Activated T-cell treated with anti-CD3 and anti-CD28 coated beads, Interleukin-2, amount 50 U/mL, for 4 hours (primary cell): Measurements from ENCODE around the gene UBE2E2. TPM values are rescaled to one million over a fixed set of nuclear protein-coding genes. Genes with fewer than 3 reads are reported as not detected.
"Not testable (repeated sequence)": the region's sequence is repeated elsewhere in the genome, so short reads cannot be mapped to it uniquely, and the experiment has no call there.

Experiments used
- ATAC-seq, 2 donors: fragments of 200-7000 bp; cut with Tn5 transposase; one replicate each; pipeline ENCODE4 v1.10.0; 2021
- DNase-seq: peaks from one replicate; pipeline ENCODE4 v3.0.0-alpha.2; 2020
- H3K27me3 Mint-ChIP-seq: one replicate; pipeline ENCODE4 v1.8.0; 2021; ENCODE audit warnings: low read depth, mixed read lengths
- H3K36me3 Mint-ChIP-seq: one replicate; pipeline ENCODE4 v1.8.0; 2022; ENCODE audit warnings: mixed read lengths; ENCODE audit not compliant: insufficient read depth
- H3K4me1 Mint-ChIP-seq: one replicate; pipeline ENCODE4 v1.8.0; 2021; ENCODE audit warnings: low read depth, mixed read lengths
- H3K4me3 Mint-ChIP-seq: one replicate; pipeline ENCODE4 v1.8.0; 2021; ENCODE audit warnings: mild to moderate bottlenecking, moderate library complexity, mixed read lengths
- H3K9me3 Mint-ChIP-seq: one replicate; pipeline ENCODE4 v1.8.0; 2021; ENCODE audit warnings: mixed read lengths
- total RNA-seq, 3 donors: library from RNA; stranded (reverse); gene quantifications; one replicate each; pipeline ENCODE4 v1.2.1, GENCODE V29; 2021

UBE2E2 gene
- total RNA-seq, 3 donors from 2014 or later = 8.7 to 11.5 (median 10.4) TPM

- Mint-ChIP-seq H3K4me1 (no peaks in the 10 kb centered on the region), H3K9me3 (peaks cover 7% of the 10 kb centered on the region), H3K4me3 (no peak overlapping the region), H3K36me3 (peaks cover 4% of the 10 kb centered on the region), H3K27me3 (no peaks in the 10 kb centered on the region)
- ATAC-seq (no peak), DNase-seq (no peak)
Observed at GRCh38 chr3:23594894-23595670, 392.0 kb downstream of the UBE2E2 start.

- H3K36me3 Mint-ChIP-seq = peaks cover 4% of the 10 kb centered on the region
- H3K9me3 Mint-ChIP-seq = peaks cover 7% of the 10 kb centered on the region
- H3K27me3 Mint-ChIP-seq = no peaks in the 10 kb centered on the region
- DNase-seq = no peak
- H3K4me1 Mint-ChIP-seq = no peaks in the 10 kb centered on the region
- H3K4me3 Mint-ChIP-seq = no peak overlapping the region
- no peak for ATAC-seq
Observed at GRCh38 chr3:23595851-23596250, 392.7 kb downstream of the UBE2E2 start.

GRCh38 chr3:23600167-23600871 is 397.2 kb downstream of the UBE2E2 start:
- peaks cover 7% of the 10 kb centered on the region for H3K9me3 Mint-ChIP-seq
- H3K36me3 Mint-ChIP-seq = peaks cover 4% of the 10 kb centered on the region
- ATAC-seq (no peak), DNase-seq (no peak)
- no peak overlapping the region for H3K4me3 Mint-ChIP-seq
- H3K4me1 Mint-ChIP-seq = no peaks in the 10 kb centered on the region
- no peaks in the 10 kb centered on the region for H3K27me3 Mint-ChIP-seq

DNA sequence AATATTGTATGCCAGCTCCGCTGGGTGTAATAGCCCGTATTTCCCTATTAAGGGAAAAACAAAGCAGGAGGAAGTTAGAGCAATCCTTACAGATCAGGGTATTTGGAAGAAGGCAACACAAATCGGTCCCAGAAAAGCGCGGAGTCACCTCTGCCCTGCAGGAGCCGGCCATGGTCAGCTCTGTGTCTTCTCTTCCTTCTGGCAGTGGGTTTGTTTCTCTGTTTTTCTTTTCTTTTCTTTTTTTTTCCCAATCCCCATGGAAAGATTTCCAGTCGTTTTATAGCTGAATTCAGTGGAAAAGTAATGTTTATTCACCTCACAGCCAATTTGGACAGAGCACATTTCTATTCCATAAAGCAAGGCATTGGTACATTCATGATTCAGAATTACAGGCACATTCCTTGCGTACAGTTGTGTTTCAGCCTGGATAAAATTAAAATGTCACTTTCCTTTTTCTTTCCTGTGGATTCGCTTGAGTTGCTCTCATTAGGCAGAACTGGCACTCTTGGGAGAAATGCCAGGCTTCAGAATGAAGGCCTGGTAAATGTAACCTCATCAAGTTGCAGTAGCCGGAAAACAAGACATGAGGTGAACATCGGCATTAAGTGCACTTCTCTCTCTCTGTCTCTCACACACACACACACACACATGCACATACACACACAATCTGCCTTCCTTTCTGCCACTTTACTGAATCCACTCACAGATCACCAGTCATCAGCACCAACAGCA is 398.1 kb downstream of the UBE2E2 start:
- H3K4me1 Mint-ChIP-seq = no peaks in the 10 kb centered on the region
- ATAC-seq (no peak), DNase-seq (no peak)
- H3K36me3 Mint-ChIP-seq = peaks cover 3% of the 10 kb centered on the region
- peaks cover 6% of the 10 kb centered on the region for H3K9me3 Mint-ChIP-seq
- no peaks in the 10 kb centered on the region for H3K27me3 Mint-ChIP-seq
- H3K4me3 Mint-ChIP-seq = no peak overlapping the region

GRCh38 chr3:23602971-23603370 is 399.8 kb downstream of the UBE2E2 start:
- H3K27me3 Mint-ChIP-seq = no peaks in the 10 kb centered on the region
- no peaks in the 10 kb centered on the region for H3K4me1 Mint-ChIP-seq
- no peaks in the 10 kb centered on the region for H3K9me3 Mint-ChIP-seq
- no peak for ATAC-seq
- H3K36me3 Mint-ChIP-seq = no peaks in the 10 kb centered on the region
- no peak for DNase-seq
- no peak overlapping the region for H3K4me3 Mint-ChIP-seq

DNA sequence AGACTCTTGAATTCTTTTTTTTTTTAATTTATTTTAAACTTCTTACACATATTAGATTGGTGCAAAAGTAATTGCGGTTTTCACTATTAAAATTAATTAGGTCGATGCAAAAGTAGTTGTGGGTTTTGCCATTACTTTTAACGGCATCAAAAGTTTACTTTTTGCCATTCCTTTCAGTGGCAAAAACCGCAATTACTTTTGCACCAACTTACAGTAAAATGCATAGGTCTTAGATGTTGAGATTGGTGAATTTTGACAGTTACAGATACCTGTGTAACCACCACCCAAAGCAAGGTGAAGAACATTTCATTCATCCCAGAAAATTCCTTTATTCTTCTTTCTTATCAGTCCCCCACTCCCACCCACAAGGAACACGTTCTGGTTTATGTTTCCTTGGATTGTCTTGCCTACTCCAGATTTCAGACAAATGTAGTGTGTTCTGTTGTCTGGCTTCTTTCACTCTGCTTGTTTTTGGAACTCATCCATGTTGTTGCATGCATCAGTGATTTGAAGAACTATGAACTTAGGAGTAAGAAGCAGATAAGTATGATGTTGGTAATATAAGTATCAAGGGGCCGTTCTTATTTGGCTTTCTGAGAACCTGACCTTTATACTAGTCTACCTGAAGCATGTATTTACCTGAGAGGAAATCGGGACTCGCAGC is 404.2 kb downstream of the UBE2E2 start:
- ATAC-seq (no peak), DNase-seq (no peak)
- Mint-ChIP-seq H3K4me1 (no peaks in the 10 kb centered on the region), H3K27me3 (no peaks in the 10 kb centered on the region), H3K36me3 (no peaks in the 10 kb centered on the region), H3K9me3 (no peaks in the 10 kb centered on the region), H3K4me3 (no peak overlapping the region)

GRCh38 chr3:23608650-23609049 is 405.5 kb downstream of the UBE2E2 start:
- no peak for ATAC-seq
- H3K27me3 Mint-ChIP-seq = no peaks in the 10 kb centered on the region
- no peaks in the 10 kb centered on the region for H3K36me3 Mint-ChIP-seq
- H3K4me1 Mint-ChIP-seq = no peaks in the 10 kb centered on the region
- no peak for DNase-seq
- H3K4me3 Mint-ChIP-seq = no peak overlapping the region
- H3K9me3 Mint-ChIP-seq = no peaks in the 10 kb centered on the region

DNA sequence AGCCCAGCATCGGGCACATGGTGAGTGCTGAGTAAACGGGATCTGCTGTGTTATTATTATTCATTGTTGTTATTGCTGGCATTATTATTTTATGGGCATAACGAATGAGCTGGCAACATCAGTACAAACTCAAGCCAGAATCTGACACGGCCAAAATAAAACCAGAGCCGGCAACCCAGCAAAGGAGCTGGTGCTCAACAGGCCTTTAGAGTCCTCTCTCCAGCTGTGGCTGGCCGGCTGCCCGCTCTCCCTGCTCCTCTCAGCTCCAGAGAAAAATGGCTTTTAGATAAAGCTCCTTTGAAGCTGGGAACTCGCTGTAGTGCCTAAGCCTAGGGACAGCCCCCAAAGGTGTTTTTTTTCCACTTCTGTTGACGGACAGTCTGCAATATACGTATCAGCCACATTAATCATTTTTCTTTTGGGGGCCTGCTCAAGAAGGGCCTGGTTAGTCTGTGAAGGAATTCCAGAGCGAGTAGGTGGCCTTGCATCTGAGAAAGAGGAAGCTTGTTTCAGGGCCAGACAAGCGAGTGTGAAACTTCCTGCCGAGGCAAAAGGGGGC is 408.7 kb downstream of the UBE2E2 start:
- no peak for ATAC-seq
- no peaks in the 10 kb centered on the region for H3K27me3 Mint-ChIP-seq

DNA sequence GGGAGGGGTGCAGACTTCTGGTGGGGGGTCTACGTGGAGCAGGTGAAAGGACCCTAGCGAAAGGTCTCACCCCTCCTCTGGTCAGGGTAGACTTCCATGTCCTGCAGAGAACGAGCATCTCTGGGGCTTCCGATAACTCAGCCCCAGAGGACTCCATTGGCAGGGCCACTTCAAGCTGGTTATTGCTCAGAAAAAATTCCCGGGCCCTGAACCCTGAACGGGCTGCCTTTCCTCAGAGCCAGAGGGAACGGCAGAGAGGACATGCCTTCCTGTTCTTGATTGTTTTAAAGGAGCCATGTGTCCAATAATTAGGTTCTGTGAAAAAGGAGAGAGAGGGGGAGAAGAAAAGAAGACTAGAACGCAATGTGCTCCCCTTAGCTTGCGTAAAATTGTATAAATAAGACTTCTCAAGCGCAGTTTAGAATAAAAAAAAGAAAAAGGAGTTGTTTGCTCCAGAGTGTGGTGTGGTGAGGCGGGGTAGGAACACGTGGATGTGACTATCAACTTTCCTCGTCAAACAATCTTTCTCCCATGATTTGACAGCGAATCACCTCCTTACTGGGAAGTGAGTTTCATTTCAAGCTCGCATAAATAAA is 409.3 kb downstream of the UBE2E2 start:
- Mint-ChIP-seq H3K4me3 (no peak overlapping the region), H3K27me3 (no peaks in the 10 kb centered on the region), H3K9me3 (no peaks in the 10 kb centered on the region), H3K4me1 (peaks cover 7% of the 10 kb centered on the region), H3K36me3 (no peaks in the 10 kb centered on the region)
- DNase-seq (no peak), ATAC-seq (no peak)

More for the DNA sequence above, 408.7 kb downstream of the UBE2E2 start:
- no peaks in the 10 kb centered on the region for H3K9me3 Mint-ChIP-seq
- no peaks in the 10 kb centered on the region for H3K36me3 Mint-ChIP-seq
- H3K4me1 Mint-ChIP-seq = peaks cover 2% of the 10 kb centered on the region
- DNase-seq = no peak
- no peak overlapping the region for H3K4me3 Mint-ChIP-seq

- H3K4me3 Mint-ChIP-seq = no peak overlapping the region
- H3K4me1 Mint-ChIP-seq = peaks cover 8% of the 10 kb centered on the region
- DNase-seq (no peak), ATAC-seq (no peak)
- H3K27me3 Mint-ChIP-seq = no peaks in the 10 kb centered on the region
- H3K9me3 Mint-ChIP-seq = no peaks in the 10 kb centered on the region
- H3K36me3 Mint-ChIP-seq = no peaks in the 10 kb centered on the region
Observed at GRCh38 chr3:23615068-23615467, 411.9 kb downstream of the UBE2E2 start.

GRCh38 chr3:23618475-23618874 is 415.3 kb downstream of the UBE2E2 start:
- H3K36me3 Mint-ChIP-seq, H3K27me3 Mint-ChIP-seq, DNase-seq, H3K4me3 Mint-ChIP-seq, ATAC-seq, H3K9me3 Mint-ChIP-seq, H3K4me1 Mint-ChIP-seq: not testable (repeated sequence)

DNA sequence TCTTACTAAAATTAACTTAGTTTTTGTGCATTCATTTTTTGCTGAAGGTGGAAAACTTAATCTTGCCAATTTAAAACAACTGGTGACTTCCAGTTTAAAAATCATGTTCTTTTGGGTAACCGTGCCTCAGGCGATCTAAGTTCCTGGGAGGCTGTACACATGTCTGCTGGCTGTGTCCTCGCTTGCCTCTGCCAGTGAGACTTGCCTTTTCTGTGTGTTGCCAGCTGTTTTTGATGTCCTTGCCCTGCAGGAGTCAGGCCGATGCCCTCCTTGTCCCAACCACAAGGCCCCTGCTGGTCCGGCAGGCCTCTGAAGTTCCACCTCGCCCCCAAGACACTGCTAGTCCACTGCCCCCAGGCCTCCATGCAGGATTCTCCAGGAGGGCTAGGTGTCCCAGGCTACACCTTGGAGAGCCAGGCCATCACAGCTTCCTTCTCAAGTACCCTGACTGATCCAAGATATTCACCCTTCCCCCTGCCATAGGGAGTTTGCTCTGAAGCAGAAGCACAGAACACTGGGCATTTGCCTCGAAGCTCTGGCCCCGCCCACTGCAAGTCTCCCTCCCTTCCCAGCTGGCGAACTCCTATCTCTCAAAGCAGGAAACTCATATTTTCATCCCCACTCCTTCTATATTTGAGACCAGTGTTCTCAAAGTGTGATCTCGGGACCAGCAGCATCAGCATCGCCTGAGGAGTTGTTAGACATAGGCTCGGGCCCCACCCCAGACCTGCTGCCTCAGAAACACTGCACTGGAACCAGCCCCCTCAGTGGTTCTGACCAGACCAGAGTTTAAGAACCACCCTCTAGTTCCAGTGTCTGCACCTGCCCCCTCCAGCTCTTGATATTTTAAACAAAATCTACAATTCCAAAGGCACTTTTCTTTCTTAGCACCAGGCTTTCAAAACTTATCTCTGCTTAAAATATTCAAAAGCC is 416.8 kb downstream of the UBE2E2 start:
- H3K36me3 Mint-ChIP-seq = no peaks in the 10 kb centered on the region
- H3K9me3 Mint-ChIP-seq = peaks cover 5% of the 10 kb centered on the region
- ATAC-seq = no peak
- peaks cover 8% of the 10 kb centered on the region for H3K4me1 Mint-ChIP-seq
- no peak overlapping the region for H3K4me3 Mint-ChIP-seq
- H3K27me3 Mint-ChIP-seq = peaks cover 2% of the 10 kb centered on the region
- no peak for DNase-seq

DNA sequence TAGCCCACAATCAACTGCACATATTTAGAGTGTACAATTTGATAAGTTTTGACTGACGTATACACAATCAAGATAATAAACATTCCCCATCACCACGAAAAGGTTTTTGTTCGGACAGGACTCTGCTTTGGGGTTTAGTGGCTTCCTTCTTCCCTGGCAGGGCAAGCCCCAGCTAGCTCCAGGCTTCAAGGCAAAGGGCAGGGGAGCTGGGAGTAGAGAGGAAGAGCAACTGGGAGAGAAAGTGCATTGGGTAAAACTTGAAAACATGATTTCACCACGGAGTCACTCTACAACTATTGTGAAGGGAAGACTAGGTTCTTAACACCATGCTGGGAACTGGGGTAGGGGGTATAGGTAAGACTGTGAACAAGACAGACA is 417.5 kb downstream of the UBE2E2 start:
- no peak for DNase-seq
- ATAC-seq = no peak
- Mint-ChIP-seq H3K9me3 (peaks cover 5% of the 10 kb centered on the region), H3K36me3 (no peaks in the 10 kb centered on the region), H3K4me3 (no peak overlapping the region), H3K27me3 (peaks cover 2% of the 10 kb centered on the region), H3K4me1 (peaks cover 8% of the 10 kb centered on the region)
